WTC11 (cell line): Measurements from ENCODE around the gene NAV2. TPM values are rescaled to one million over a fixed set of nuclear protein-coding genes. Genes with fewer than 3 reads are reported as not detected.

ENCODE experiments used
- ATAC-seq: fragments of 200-7000 bp; cut with Tn5 transposase; 2 replicates; pipeline ENCODE4 v1.10.0; 2021; ENCODE audit warnings: mild to moderate bottlenecking, moderate library complexity
- CTCF ChIA-PET: fragments of 300-600 bp; sonication (Branson Sonifier 250); formaldehyde crosslinking; loops from one replicate; lab custom pipeline; 2021; ENCODE audit warnings: antibody characterized with exemption; lab: Charles Lee
- POLR2A ChIA-PET: fragments of 350-600 bp; sonication (Branson Sonifier 250); formaldehyde crosslinking; loops from one replicate; lab custom pipeline; 2021; ENCODE audit warnings: antibody characterized with exemption; lab: Charles Lee
- DNase-seq: peaks from one replicate; pipeline ENCODE4 v3.0.0; 2021; ENCODE audit warnings: low spot score
- H3K27ac Mint-ChIP-seq: 2 replicates; pipeline ENCODE4 v1.8.0; 2021; ENCODE audit warnings: mixed read lengths
- H3K27me3 Mint-ChIP-seq: 2 replicates; pipeline ENCODE4 v1.8.0; 2021; ENCODE audit warnings: low read depth, mild to moderate bottlenecking, moderate library complexity, mixed read lengths
- H3K36me3 Mint-ChIP-seq: 2 replicates; pipeline ENCODE4 v1.8.0; 2021; ENCODE audit warnings: mixed read lengths
- H3K4me1 Mint-ChIP-seq: 2 replicates; pipeline ENCODE4 v1.8.0; 2022; ENCODE audit warnings: mixed read lengths
- H3K4me3 Mint-ChIP-seq: 2 replicates; pipeline ENCODE4 v1.8.0; 2021; ENCODE audit warnings: mild to moderate bottlenecking, moderate library complexity, mixed read lengths
- H3K9me3 Mint-ChIP-seq: 2 replicates; pipeline ENCODE4 v1.8.0; 2021; ENCODE audit warnings: mixed read lengths
- AFF4 ChIP-seq: sonication (generic); formaldehyde crosslinking; IDR thresholded peaks from 2 replicates; pipeline ENCODE4 v1.8.1; 2023; ENCODE audit warnings: mild to moderate bottlenecking, missing genetic modification reagents, borderline replicate concordance
- CBFB ChIP-seq: sonication (generic); formaldehyde crosslinking; IDR thresholded peaks from 2 replicates; pipeline ENCODE4 v1.8.1; 2022; ENCODE audit warnings: mild to moderate bottlenecking, low read depth, missing genetic modification reagents
- CDX4 ChIP-seq: fragments of 250-450 bp; sonication (Bioruptor Pico); IDR thresholded peaks from 2 replicates; pipeline ENCODE4 v1.9.0; 2021; ENCODE audit warnings: moderate library complexity, mild to moderate bottlenecking, inconsistent platforms, borderline replicate concordance
- CREM ChIP-seq: sonication (generic); formaldehyde crosslinking; IDR thresholded peaks from 2 replicates; pipeline ENCODE4 v1.8.1; 2022; ENCODE audit warnings: mild to moderate bottlenecking, missing genetic modification reagents, moderate library complexity
- CTCF ChIP-seq: fragments of 200-600 bp; IDR thresholded peaks from 2 replicates; pipeline ENCODE4 v1.8.0; 2022; ENCODE audit warnings: antibody characterized with exemption
- E2F1 ChIP-seq: sonication (generic); formaldehyde crosslinking; IDR thresholded peaks from 2 replicates; pipeline ENCODE4 v1.8.0; 2022; ENCODE audit warnings: mild to moderate bottlenecking, missing genetic modification reagents
- E2F5 ChIP-seq: sonication (generic); formaldehyde crosslinking; IDR thresholded peaks from 2 replicates; pipeline ENCODE4 v1.8.1; 2022; ENCODE audit warnings: mild to moderate bottlenecking, moderate library complexity, missing genetic modification reagents
- ELF4 ChIP-seq: sonication (generic); formaldehyde crosslinking; IDR thresholded peaks from 2 replicates; pipeline ENCODE4 v1.8.1; 2022; ENCODE audit warnings: low read depth, mild to moderate bottlenecking, moderate library complexity, missing genetic modification reagents
- FOXJ3 ChIP-seq: sonication (generic); formaldehyde crosslinking; IDR thresholded peaks from 2 replicates; pipeline ENCODE4 v1.9.0; 2021; ENCODE audit warnings: missing genetic modification reagents, mild to moderate bottlenecking, borderline replicate concordance
- GRHL2 ChIP-seq: fragments of 250-450 bp; sonication (Bioruptor Pico); IDR thresholded peaks from 2 replicates; pipeline ENCODE4 v1.8.0; 2022; ENCODE audit warnings: mild to moderate bottlenecking, moderate library complexity; ENCODE audit not compliant: insufficient replicate concordance, severe bottlenecking
- HMGA2 ChIP-seq: fragments of 250-450 bp; sonication (Bioruptor Pico); IDR thresholded peaks from 2 replicates; pipeline ENCODE4 v1.4.0; 2021; ENCODE audit warnings: mild to moderate bottlenecking, moderate library complexity
- MYBL2 ChIP-seq: sonication (generic); formaldehyde crosslinking; IDR thresholded peaks from 2 replicates; pipeline ENCODE4 v1.8.1; 2023; ENCODE audit warnings: mild to moderate bottlenecking, moderate library complexity, missing genetic modification reagents
- NFE2L1 ChIP-seq: sonication (generic); formaldehyde crosslinking; IDR thresholded peaks from 2 replicates; pipeline ENCODE4 v1.8.1; 2023; ENCODE audit warnings: missing genetic modification reagents
- NFYB ChIP-seq: sonication (generic); formaldehyde crosslinking; conservative IDR thresholded peaks from 2 replicates; pipeline ENCODE4 v1.8.0; 2022; ENCODE audit warnings: low read depth, missing genetic modification reagents
- SMAD4 ChIP-seq: sonication (generic); formaldehyde crosslinking; IDR thresholded peaks from 2 replicates; pipeline ENCODE4 v1.8.0; 2022; ENCODE audit warnings: mild to moderate bottlenecking, missing genetic modification reagents
- SP1 ChIP-seq: sonication (generic); formaldehyde crosslinking; conservative IDR thresholded peaks from 2 replicates; pipeline ENCODE4 v1.8.1; 2022; ENCODE audit warnings: missing genetic modification reagents
- STAT6 ChIP-seq: sonication (generic); formaldehyde crosslinking; conservative IDR thresholded peaks from 2 replicates; pipeline ENCODE4 v1.8.1; 2023; ENCODE audit warnings: mild to moderate bottlenecking, low read depth, missing genetic modification reagents, moderate library complexity
- ZBTB21 ChIP-seq: sonication (generic); formaldehyde crosslinking; IDR thresholded peaks from 2 replicates; pipeline ENCODE4 v1.8.1; 2023; ENCODE audit warnings: mild to moderate bottlenecking, missing genetic modification reagents, borderline replicate concordance
- ZNF263 ChIP-seq: sonication (generic); formaldehyde crosslinking; IDR thresholded peaks from 2 replicates; pipeline ENCODE4 v1.8.1; 2022; ENCODE audit warnings: low read depth, mild to moderate bottlenecking, moderate library complexity, missing genetic modification reagents
- ZNF317 ChIP-seq: sonication (generic); formaldehyde crosslinking; IDR thresholded peaks from 2 replicates; pipeline ENCODE4 v1.8.1; 2023; ENCODE audit warnings: low read depth, mild to moderate bottlenecking, moderate library complexity, missing genetic modification reagents, borderline replicate concordance
- ZNF425 ChIP-seq: fragments of 250-450 bp; sonication (Bioruptor Pico); conservative IDR thresholded peaks from 2 replicates; pipeline ENCODE4 v1.9.0; 2021; ENCODE audit warnings: mild to moderate bottlenecking
- ZNF671 ChIP-seq: fragments of 250-450 bp; sonication (Bioruptor Pico); IDR thresholded peaks from 2 replicates; pipeline ENCODE4 v1.8.0; 2021; ENCODE audit warnings: mild to moderate bottlenecking
- total RNA-seq: library from RNA; stranded (reverse); gene quantifications from 3 replicates; pipeline ENCODE4 v1.2.3, GENCODE V29; 2021

NAV2 gene
- total RNA-seq, 1 experiment from 2014 or later: 42.8 TPM

- no peak for TF ChIP-seq GRHL2 (CRISPR knock-in tag)
- TF ChIP-seq CDX4: no peak
- TF ChIP-seq E2F1 (CRISPR knock-in tag): no peak
- no peak for TF ChIP-seq HMGA2 (CRISPR knock-in tag)
Observed at GRCh38 chr11:19892876-19893275, 180.2 kb downstream of the NAV2 start (continued).

- DNase-seq (no peak), ATAC-seq (no peak)
- H3K27ac Mint-ChIP-seq: no peak overlapping the region
- TF ChIP-seq ZNF671 (CRISPR knock-in tag) (no peak), NFE2L1 (CRISPR knock-in tag) (no peak), AFF4 (CRISPR knock-in tag) (no peak), CDX4 (no peak), E2F5 (CRISPR knock-in tag) (no peak), CTCF (no peak), ZNF263 (CRISPR knock-in tag) (no peak), CBFB (CRISPR knock-in tag) (no peak), FOXJ3 (no peak), ZNF425 (no peak), CREM (no peak), STAT6 (CRISPR knock-in tag) (no peak), SMAD4 (CRISPR knock-in tag) (no peak), MYBL2 (CRISPR knock-in tag) (no peak), GRHL2 (CRISPR knock-in tag) (no peak), ZNF317 (CRISPR knock-in tag) (no peak), ELF4 (CRISPR knock-in tag) (no peak), ZBTB21 (CRISPR knock-in tag) (no peak), NFYB (no peak), SP1 (no peak)
- H3K9me3 Mint-ChIP-seq: peaks cover 4% of the 10 kb centered on the region
- CTCF ChIA-PET: interaction anchor here (1.1 kb wide), 1 partner anchor 9 kb away, joined by 4 read pairs; no protein-coding TSS in a partner anchor
- POLR2A ChIA-PET: no interaction called here
- no peak overlapping the region for H3K4me3 Mint-ChIP-seq
- peaks cover 44% of the 10 kb centered on the region for H3K36me3 Mint-ChIP-seq
- H3K27me3 Mint-ChIP-seq: no peaks in the 10 kb centered on the region
- H3K4me1 Mint-ChIP-seq: peaks cover 26% of the 10 kb centered on the region
Observed at GRCh38 chr11:19894404-19894803, 181.8 kb downstream of the NAV2 start.
